Activated CD8-positive, alpha-beta memory T cell treated with anti-CD3 and anti-CD28 coated beads for 1 hour (primary cell): Measurements from ENCODE around the gene S100Z.
"Not testable (repeated sequence)": the region's sequence is repeated elsewhere in the genome, so short reads cannot be mapped to it uniquely, and the experiment has no call there.

ENCODE experiments used
- DNase-seq, 2 donors: peaks; one replicate each; pipeline ENCODE4 v3.0.0-alpha.2; 2020; ENCODE audit warnings: low read depth in 1 of 2; ENCODE audit errors: extremely low read depth in 1 of 2

Gene S100Z

GRCh38 chr5:76822105-76822731, 27.6 kb upstream of the S100Z start:
- not testable (repeated sequence) for DNase-seq

DNA sequence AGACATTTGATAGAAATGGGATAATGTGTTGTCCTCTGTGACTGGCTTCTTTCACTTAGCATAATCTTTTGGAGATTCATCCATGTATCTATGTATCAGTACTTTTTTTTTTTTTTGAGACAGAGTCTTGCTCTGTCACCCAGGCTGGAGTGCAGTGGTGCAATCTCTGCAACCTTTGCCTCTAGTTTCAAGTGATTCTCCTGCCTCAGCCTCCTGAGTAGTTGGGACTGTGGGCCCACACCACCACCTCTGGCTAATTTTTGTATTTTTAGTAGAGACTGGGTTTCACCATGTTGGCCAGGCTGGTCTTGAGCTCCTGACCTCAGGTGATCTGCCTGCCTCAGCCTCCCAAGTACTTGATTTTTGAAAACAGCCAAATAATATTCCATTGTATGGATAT, 23.4 kb upstream of the S100Z start:
- DNase-seq = not testable (repeated sequence)

- DNase-seq = no peak
Observed at GRCh38 chr5:76831110-76831452, 18.7 kb upstream of the S100Z start.

DNA sequence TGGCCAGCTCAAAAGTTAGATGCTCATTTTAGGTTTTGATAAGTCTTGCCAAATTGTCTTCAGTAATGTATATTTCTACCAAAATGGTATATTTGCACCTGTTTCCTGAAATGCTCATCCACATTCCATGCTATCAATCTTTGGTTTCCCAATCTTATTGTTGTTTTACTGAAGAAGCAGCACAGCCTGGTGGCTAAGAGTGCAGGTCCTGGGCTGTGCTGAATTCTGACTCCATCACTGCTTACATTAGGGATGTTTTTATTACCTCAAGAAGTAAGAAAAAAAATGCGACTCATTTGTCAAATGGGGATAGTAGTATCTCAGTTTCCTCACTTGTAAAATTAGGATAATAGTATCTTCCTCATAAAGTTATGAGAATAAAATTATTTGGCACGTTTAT, 13.6 kb upstream of the S100Z start:
- DNase-seq = no peak

DNA sequence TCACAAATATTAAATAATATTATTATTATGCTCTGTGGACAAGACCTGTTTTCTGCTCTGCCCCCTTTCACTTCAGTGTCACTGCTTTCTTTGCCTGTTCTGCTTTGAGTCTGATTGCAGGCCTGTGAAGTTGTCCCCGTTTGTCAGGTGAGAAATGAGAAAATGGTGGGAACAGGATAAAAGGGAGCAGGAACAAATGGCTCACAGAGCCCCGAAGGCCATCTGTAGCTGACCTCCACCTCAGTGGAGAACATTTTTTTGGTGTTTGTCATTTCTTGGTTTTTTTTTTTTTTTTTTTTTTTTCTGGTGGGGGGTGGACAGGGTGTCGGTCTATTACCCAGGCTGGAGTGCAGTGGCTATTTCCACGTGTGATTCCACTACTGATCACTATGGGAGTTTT, 13.2 kb upstream of the S100Z start:
- no peak for DNase-seq

- no peak for DNase-seq
Observed at GRCh38 chr5:76838481-76839261, 11.1 kb upstream of the S100Z start.

DNA sequence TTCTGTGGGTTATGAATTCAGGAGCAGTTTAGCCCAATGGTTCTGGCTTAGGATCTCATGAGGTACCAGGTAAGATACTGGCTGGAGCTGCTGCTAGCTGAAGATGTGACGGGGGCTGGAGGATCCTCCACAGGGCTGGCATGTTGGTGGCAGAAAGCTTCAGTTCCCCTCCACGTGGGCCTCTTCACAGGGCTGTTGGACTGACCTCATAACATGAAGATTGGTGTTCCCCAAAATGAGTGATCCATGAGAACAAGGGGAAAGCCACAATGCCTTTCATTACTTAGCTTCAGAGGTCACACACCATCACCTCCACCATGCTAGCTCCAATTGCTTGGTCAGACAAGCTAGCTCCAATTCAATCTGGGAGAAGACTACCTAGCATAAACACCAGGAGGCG, 8.5 kb upstream of the S100Z start:
- DNase-seq = no peak

GRCh38 chr5:76845890-76846289, 3.9 kb upstream of the S100Z start:
- no peak for DNase-seq

- DNase-seq = no peak
Observed at GRCh38 chr5:76850543-76851145, 830 bp downstream of the S100Z start.

DNA sequence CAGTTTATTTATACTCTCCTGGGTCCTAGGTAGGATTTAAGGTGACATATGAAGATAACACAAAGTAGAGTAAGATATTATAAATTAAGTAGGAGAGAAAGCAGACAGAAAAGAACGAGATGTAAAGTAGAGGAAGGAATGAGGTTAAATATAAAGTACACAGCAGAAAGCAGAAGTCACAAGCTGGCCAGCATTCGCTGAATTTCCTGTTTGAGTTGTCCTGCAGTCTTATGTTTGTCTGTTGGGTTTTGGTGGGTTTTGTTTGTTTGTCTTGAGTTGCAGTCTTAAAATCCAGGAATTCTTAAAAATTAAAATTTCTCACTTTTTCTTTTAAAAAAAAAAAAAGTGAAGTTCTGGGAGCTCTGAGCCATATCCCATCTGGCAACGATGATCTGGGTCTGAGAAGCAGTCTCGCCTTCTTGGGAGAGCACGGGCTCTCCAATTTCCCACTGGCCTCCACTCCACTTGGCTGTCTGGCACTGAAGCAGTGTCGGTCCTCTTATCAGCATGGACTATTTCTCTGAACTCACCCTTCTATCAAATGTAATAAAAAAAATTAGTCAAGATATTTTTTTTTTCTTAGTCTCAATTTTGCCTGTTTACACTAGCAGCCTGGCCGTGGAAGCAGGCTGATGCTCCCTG, 2.0 kb downstream of the S100Z start:
- no peak for DNase-seq

- DNase-seq = no peak
Observed at GRCh38 chr5:76852772-76853171, 3.0 kb downstream of the S100Z start.

GRCh38 chr5:76853741-76854140, 3.9 kb downstream of the S100Z start:
- not testable (repeated sequence) for DNase-seq

DNA sequence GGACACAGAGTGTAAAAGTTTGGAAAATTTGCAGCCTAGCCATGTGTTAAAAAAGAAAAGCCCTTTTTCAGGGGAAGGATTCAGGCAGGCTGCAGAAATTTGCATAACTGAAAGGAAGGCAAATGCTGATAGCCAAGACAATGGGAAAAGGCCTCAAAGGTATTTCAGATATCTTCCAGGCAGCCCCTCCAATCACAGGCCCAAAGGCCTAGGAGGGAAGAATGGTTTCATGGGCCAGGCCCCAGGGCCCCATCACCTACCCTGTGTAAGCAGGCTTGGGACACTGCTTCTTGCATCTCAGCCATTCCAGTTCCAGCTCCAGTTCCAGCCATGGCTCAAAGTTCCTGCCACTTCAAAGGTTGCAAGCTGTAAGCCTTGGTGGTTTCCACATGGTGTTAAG, 4.8 kb downstream of the S100Z start:
- DNase-seq = no peak

GRCh38 chr5:76855501-76855900, 5.7 kb downstream of the S100Z start:
- DNase-seq = not testable (repeated sequence)

- no peak for DNase-seq
Observed at GRCh38 chr5:76855961-76856360, 6.1 kb downstream of the S100Z start.

GRCh38 chr5:76856800-76857199, 7.0 kb downstream of the S100Z start:
- not testable (repeated sequence) for DNase-seq

- DNase-seq = no peak
Observed at GRCh38 chr5:76859591-76860247, 9.9 kb downstream of the S100Z start.

DNA sequence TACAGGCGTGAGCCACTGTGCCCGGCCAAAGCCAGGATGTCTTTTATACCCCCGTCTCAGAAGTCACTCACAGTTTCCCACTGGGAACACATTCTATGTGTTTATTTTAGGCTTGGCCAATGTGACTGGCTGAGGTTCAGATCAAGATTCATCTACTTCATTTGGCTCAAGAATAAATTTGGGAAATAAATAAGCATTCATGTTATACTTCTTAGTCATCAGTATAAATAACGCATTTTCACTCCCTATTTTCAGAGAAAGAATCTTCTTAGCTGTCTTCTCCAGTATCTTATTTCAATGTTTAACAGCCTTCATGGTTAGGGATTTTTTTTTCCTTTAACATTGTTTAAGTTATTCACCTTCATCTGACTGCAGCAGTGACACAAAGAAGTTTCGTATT, 11.8 kb downstream of the S100Z start:
- no peak for DNase-seq

- no peak for DNase-seq
Observed at GRCh38 chr5:76863001-76863400, 13.2 kb downstream of the S100Z start.

DNA sequence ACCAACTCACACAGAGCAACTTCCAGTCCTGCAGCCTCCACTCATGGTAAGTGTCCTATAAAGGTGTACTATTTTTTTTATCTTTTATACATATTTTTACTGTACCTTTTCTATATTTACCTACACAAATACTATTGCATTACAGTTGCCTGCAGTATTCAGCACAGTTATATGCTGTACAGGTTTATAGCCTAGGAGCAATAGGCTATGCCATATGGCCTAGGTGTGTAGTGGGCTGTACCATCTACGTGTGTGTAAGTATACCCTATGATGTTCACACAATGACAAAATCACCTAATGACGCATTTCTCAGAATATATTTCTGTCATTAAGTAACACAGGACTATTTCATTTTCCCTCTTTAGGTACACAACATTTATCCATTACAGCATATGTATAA, 16.7 kb downstream of the S100Z start:
- no peak for DNase-seq

GRCh38 chr5:76867038-76867437, 17.2 kb downstream of the S100Z start:
- no peak for DNase-seq
